HCT116 (cell line): ENCODE results near the gene G3BP1.

Experiments used
- EZH2 ChIP-seq: fragments of 200-600 bp; sonication (generic); IDR thresholded peaks from 2 replicates; pipeline ENCODE4 v1.6.1; 2017; ENCODE audit warnings: antibody characterized with exemption, mixed run types
- POLR2AphosphoS5 ChIP-seq: IDR thresholded peaks from 2 replicates; pipeline ENCODE4 v1.6.1; 2011; ENCODE audit warnings: mild to moderate bottlenecking, low read depth, low read length, moderate library complexity
- TF ChIP-seq, protein P1 (sequence below), 3 experiments: fragments of 200-600 bp in 1 of 3; sonication (generic) in 1 of 3; IDR thresholded peaks in 2 of 3; conservative IDR thresholded peaks in 1 of 3; 2 replicates each; pipeline ENCODE4 v1.5.1; 2012 to 2017; ENCODE audit warnings: low read depth in 2 of 3, low read length in 2 of 3, antibody characterized with exemption in 1 of 3, borderline replicate concordance in 1 of 3, control low read depth in 1 of 3, mild to moderate bottlenecking in 1 of 3, mixed read lengths in 1 of 3, mixed run types in 1 of 3, moderate library complexity in 1 of 3; ENCODE audit not compliant: insufficient read depth in 1 of 3

DNA sequence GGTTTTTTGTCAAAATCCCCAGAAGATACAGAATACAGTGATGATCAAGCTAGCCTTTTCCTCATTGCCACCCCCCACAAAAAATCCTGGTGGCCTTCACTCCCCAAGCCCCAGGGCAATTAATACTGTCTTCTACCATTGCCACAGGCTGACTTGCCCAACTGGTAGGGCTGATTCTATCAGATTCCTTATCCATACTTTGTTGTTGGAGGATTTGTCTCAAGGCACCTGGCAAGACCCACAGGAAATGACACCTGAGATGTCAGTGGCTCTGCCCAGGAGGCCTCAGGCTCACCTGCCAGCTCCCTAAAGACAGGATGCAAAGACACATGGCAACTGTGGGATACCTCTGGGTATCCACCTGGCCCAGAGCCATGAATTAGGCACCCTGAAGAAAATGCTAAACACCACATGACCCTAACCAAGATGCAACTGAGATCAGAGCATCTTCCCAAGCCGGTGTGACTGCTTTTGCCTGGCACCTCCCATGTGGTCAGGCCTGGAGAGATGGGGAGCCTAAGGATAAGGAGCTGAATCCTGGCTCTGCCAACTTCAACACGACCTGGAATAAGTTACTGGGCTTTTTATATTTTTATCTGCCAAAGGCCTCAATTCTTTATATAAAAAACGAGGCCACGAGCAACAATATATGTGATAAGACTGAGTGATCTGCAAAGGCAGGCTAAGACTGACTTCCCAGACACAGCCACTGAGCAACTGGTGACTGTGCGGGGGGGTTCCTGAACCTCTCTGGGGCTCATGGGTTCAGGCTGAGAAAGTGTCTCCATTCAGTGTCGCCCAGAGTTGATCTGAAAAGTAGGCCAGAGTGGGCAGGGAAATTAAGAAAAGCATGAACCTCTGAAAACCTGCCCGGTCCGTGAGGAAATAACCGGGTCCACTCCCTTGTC, 14.3 kb upstream of the G3BP1 start:
- TF ChIP-seq, protein P1, sequence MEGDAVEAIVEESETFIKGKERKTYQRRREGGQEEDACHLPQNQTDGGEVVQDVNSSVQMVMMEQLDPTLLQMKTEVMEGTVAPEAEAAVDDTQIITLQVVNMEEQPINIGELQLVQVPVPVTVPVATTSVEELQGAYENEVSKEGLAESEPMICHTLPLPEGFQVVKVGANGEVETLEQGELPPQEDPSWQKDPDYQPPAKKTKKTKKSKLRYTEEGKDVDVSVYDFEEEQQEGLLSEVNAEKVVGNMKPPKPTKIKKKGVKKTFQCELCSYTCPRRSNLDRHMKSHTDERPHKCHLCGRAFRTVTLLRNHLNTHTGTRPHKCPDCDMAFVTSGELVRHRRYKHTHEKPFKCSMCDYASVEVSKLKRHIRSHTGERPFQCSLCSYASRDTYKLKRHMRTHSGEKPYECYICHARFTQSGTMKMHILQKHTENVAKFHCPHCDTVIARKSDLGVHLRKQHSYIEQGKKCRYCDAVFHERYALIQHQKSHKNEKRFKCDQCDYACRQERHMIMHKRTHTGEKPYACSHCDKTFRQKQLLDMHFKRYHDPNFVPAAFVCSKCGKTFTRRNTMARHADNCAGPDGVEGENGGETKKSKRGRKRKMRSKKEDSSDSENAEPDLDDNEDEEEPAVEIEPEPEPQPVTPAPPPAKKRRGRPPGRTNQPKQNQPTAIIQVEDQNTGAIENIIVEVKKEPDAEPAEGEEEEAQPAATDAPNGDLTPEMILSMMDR (IDR thresholded peaks at IDR 0.05 in 2 of 3, conservative IDR thresholded peaks at IDR 0.05 in 1 of 3; ENCODE audit: borderline replicate concordance in 1 of 3, insufficient read depth in 1 of 3, low read depth in 2 of 3, low read length in 2 of 3) = no peak
- TF ChIP-seq EZH2 (no peak), POLR2AphosphoS5 (no peak)
